ENCODE measurements around the gene DISP2.

DISP2 gene

GRCh38 chr15:40327457-40327856, 30.6 kb upstream of the DISP2 start:
- no peak for DNase-seq

- no peak for DNase-seq
These were observed 29.8 kb upstream of the DISP2 start for GRCh38 chr15:40328176-40328575.

- DNase-seq, result no peak
These were observed 29.3 kb upstream of the DISP2 start for GRCh38 chr15:40328751-40329150.

DNA sequence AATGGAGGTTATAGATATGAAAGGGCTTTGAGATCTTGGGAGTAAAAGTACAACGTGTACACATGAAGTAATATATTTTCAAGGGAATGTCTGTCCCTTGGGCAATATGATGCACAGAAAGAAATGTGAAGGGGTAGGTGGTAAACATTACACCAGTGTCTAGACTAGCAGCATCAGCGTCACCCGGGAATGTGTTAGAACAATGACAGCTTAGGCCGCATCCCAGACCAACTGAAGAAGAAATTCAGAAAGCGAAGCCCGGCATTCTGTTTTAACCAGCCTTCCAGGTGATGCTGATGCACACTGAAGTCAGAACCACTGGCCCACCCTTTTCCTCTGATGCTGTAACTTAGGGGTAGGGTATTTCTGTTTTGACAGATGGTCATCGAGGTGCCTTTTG, 28.2 kb upstream of the DISP2 start:
- DNase-seq, result no peak

DNA sequence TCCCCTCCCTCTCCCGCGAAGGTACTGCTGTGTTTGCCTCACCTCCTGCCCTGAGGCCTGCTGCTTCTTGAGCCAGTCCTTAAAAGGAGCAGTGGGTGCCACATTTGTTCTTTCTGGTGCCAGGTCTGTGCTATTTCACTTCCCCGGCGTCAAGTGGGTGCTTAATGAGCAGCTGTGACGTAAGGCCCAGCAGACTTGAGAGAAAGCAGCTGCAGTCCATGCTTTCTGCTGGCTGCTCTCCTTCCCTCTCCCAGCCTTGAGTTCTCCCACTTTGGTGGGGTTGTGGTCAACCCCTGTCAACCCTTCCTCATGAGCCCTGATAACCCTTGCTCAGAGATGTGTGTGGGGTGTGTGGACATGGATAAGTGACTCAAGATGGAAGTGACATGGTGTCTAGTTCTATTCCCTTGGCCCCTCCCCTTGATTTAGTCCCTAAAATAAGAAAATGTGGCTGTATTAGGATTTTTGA, 27.6 kb upstream of the DISP2 start:
- DNase-seq, result peak; percentile 21

GRCh38 chr15:40331026-40331425, 27.0 kb upstream of the DISP2 start:
- DNase-seq, result no peak

- no peak for DNase-seq
These were observed 26.4 kb upstream of the DISP2 start for GRCh38 chr15:40331637-40332036.

DNA sequence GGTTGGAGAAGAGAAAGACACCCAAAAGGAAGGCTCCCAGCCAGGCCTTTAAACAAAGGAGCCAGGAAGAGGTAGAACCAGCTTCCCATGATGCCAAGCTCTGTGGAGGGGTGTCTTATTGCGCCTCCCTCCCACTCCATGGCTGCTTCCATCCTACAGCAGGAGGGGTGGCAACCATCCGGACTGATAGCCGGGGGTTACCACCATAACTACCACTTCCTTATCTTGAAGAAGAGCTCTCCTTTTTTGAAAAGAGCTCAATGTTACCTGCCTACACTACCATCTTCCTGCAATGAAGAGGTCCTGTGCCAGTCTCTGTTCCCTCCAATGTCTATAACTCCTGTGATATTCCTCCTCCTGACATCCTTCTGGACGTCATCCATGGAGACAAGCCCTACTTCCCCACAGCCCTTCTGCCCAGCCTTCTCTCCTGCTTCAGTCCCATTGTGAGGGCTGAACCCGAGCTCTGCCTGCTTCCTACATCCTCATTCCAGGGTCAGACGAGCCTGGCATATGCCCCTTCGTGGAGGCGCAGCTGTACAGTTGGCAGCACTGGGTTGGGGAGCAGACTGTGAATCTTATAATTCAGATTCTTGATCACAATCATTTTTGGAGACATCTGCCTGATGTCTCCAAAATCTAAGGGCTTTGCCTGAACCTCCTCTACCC, 25.8 kb upstream of the DISP2 start:
- DNase-seq, result no peak

GRCh38 chr15:40333922-40334492, 24.0 kb upstream of the DISP2 start:
- no peak for DNase-seq

DNA sequence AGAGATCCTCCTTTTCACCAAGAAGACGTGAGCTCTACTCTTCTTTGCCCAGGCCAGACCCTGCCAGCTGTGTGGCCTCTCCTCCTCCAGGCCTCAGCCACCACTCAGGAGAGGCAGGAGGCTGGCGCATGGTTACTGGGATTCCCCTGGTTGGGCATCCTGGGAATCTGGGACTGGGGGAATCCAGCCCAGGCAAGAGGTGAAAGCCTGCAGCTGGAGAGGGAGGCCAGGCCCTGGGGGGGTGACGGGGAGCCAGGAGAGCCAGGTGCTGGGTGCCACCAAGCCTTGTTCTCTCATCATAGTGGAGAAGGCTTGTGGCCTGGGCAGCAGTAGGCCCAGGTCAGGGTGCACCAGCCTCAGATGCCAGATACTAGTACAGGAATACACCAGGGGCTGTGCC, 23.5 kb upstream of the DISP2 start:
- DNase-seq, result no peak

DNA sequence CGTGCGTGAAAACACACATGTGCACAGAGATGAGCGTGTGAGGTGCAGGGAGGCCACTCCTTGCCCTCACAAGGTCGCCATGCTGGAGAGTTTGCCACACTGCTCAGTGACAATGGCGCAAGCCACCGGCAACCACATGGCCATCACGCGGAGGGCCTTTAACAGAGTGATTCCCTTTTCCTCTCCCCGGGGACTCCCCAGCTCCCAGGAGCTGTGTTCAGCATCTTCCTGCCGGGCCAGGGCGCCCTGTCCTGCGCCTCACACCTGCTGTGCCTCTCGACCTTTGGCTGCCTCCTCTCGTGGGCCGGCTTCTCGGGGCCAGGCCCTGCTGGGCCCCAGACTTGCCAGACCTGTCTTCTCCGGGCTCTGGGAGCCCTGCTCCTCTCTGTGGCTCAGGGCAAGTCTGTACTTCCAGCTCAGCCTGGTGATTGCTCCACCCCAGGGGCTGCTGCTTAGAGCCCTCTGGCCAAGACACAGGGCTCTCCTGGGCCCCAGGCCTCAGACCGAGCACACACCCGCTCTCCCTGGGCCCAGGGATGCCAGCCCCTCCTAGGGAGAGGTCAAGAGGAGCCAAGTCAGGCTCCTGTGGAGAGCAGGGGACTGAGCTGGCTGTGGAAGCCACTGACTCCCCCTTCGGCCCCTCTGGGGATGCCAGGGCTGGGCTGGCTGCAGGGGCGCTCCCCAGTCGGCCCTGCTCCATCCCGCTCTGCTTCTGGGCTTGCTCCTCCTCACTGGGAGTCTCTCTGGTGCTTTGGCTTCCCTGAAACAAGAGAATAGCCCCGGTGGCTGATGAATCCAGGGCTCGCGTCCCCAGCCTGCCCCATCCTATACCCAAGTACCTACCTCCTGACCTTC, 22.9 kb upstream of the DISP2 start:
- no peak for DNase-seq

- no peak for DNase-seq
These were observed 21.9 kb upstream of the DISP2 start for GRCh38 chr15:40335938-40336743.

- DNase-seq, result no peak
These were observed 21.3 kb upstream of the DISP2 start for GRCh38 chr15:40336744-40337122.

- DNase-seq, result no peak
These were observed 20.4 kb upstream of the DISP2 start for GRCh38 chr15:40337597-40337996.

DNA sequence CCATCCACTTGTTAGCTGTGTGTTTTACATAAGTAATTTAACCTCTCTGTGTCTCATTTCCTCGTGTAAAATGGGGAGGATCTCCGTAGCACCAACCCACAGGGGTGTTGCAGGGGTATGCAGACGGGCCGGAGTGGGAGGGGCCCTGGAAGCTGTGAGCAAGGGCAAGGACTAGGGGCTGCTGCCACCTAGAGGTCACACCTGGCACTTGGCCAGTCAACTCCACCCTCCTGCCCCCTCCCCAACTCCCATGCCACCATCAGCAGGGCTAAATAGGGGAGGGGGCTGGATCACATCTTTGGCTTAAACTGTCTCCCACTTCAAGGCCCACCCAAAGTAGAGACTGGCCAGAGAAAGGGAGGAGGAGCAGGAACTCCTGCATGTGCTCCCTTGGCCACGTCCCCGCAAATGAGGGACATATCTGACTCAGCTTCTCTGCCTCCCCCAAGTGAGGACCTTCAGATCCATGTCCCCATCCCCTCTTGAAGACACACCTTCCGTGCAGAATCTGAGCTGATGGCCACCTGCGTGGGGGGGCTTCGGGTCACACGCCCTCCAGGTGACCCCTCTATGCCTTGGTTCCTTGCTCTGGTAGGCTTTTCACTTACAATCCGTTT, 19.9 kb upstream of the DISP2 start:
- DNase-seq, result peak; percentile 23

GRCh38 chr15:40338921-40339620, 18.9 kb upstream of the DISP2 start:
- no peak for DNase-seq

DNA sequence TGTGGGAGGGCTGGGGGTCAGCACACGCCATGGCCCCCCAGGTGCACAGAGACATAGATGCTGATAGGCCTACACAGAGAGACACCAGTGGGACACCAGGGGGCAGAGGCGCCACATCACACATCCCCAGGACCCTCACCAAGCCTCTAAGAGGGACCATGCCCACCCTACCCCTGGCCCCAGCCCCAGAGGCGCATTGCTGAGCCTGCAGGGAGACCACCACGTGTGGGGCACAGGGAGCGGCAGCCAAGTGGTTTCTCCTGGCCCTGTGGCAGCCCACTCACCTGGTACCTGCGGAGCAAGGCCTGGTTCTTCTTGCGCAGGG, 18.4 kb upstream of the DISP2 start:
- no peak for DNase-seq

DNA sequence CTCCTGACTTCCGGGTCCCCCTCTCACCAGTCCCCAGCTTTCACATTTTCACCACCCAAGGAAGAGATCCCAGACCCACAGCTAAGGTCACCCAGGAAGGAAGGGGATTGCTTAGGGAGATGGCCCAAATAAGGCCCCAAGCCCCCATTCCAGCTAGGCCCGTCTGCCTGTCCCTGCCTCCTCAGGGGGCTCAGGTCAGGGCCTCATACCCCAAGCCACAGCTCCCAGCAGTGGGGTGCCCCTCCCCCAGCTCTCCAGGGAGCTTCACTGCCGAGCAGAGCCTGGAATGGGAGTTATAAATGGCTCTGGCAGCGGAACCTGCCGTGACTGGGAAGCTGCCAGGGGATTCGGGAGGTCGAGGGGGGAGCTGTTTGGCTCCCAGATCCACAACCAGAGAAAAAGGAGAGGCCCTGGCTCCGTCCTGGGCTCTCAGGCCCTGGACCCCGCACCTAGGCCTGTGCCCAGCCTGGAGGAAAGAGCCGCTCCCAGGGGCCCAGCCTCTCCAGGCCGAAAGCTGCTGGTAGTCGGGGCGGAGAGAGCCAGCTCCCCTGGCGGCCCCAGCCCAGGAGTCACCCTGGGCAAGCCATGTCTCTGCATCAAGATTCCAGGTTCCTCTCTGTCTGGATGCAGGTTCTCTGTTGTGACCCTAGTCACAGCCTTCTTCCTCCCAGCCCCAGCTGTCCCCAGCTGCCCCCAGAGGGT, 17.8 kb upstream of the DISP2 start:
- no peak for DNase-seq

GRCh38 chr15:40340740-40341400, 17.1 kb upstream of the DISP2 start, which contains the start of gene CCDC9B:
Gene CCDC9B (minus strand): TSS chr15:40340939. CDS start chr15:40340819, 120 bp downstream.
- peak; percentile 74 for DNase-seq

GRCh38 chr15:40342416-40343320, 15.4 kb upstream of the DISP2 start:
- no peak for DNase-seq

Measured in NCI-H774 (cell line).